Neural crest cell (in vitro differentiated cells): Measurements from ENCODE around the gene CEACAM19. TPM values are rescaled to one million over a fixed set of nuclear protein-coding genes. Genes with fewer than 3 reads are reported as not detected.
A peak's percentile ranks its signal among the peaks of the same experiment; 100 is the strongest.
"Not testable (repeated sequence)": the region's sequence is repeated elsewhere in the genome, so short reads cannot be mapped to it uniquely, and the experiment has no call there.

Experiments used
- DNase-seq: peaks from one replicate; pipeline ENCODE4 v3.0.0; 2021; ENCODE audit warnings: low read depth, mixed read lengths, low spot score
- H3K27ac Mint-ChIP-seq: one replicate; pipeline ENCODE4 v1.8.0; 2021; ENCODE audit warnings: mild to moderate bottlenecking, mixed read lengths; ENCODE audit not compliant: unreplicated experiment
- H3K27me3 Mint-ChIP-seq: 2 replicates; pipeline ENCODE4 v1.8.0; 2021; ENCODE audit warnings: low read depth, mild to moderate bottlenecking, mixed read lengths
- H3K36me3 Mint-ChIP-seq: 2 replicates; pipeline ENCODE4 v1.8.0; 2021; ENCODE audit warnings: low read depth, mild to moderate bottlenecking, mixed read lengths
- H3K4me1 Mint-ChIP-seq: 2 replicates; pipeline ENCODE4 v1.8.0; 2021; ENCODE audit warnings: mixed read lengths
- H3K4me3 Mint-ChIP-seq: one replicate; pipeline ENCODE4 v1.8.0; 2021; ENCODE audit warnings: mild to moderate bottlenecking, mixed read lengths
- H3K9me3 Mint-ChIP-seq: 2 replicates; pipeline ENCODE4 v1.8.0; 2021; ENCODE audit warnings: mixed read lengths
- total RNA-seq: library from RNA; stranded (reverse); gene quantifications from 2 replicates; pipeline ENCODE4 v1.2.1, GENCODE V29; 2021
- TF ChIP-seq, protein P1 (sequence below): fragments of 200-600 bp; sonication (generic); conservative IDR thresholded peaks from 2 replicates; pipeline ENCODE4 v1.5.0; 2021; ENCODE audit warnings: antibody characterized with exemption, mild to moderate bottlenecking

CEACAM19 gene
- total RNA-seq, 1 donor from 2014 or later: 6.1 TPM

DNA sequence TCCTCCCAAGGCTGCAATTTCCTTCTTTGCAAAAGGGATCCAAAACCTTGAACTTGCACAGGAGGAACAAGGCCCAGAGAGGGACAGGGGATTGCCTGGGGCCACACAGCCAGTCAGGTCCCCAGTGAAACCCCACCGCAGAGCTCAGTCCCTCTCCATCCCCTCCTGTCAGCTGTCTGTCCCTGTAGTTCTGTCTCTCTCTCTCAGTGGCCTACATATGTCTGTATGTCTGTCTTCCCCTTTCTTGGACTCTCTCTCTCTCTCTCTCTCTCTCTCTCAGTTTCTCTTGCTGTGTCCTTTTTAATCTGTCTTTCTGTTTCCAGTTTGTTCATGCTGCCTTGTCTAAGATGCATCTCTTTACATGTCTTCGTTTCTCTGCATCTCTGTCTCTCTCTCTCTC is 11.5 kb downstream of the CEACAM19 start:
- DNase-seq: no peak
- Mint-ChIP-seq H3K9me3 (no peaks in the 10 kb centered on the region), H3K36me3 (no peaks in the 10 kb centered on the region)

DNA sequence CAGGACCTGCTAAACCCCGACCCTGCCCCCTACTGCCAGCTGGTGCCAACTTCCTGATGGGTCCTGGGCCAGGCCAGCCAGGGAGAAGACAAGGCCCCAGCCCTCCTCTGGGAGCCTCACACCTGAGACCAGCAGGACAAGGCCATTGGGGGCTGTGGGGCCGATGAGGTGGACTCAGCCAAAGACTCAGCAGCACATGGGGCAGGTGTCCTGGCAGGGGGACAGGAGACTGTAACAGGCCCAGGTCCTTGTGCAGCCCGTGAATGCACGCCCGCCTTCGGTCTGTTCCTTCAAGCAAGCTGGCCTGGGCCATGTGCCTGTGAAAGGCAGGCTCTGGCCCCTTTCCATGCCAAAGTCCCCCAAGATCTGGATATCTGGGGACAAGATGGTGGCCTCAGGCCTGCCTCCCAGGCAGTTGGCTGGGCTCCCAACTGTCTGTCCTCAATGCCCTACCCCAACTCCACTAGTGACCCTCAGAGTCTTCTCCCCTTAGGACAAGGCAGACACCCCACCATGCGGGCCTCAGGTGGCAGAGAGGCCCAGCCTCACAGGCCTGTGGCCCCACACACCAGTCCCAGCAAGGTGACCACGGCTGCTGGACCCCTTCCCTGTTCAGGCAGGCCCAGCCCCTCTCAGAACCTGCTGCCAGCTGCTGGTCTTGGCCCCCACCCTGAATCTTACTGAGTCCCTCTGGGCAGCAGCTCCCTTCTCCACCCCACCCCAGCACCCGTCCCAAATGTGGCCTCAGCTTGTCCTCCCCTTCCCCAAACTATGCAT is 12.3 kb downstream of the CEACAM19 start:
- Mint-ChIP-seq H3K27ac (no peak overlapping the region), H3K27me3 (no peaks in the 10 kb centered on the region), H3K4me3 (no peak overlapping the region), H3K9me3 (no peaks in the 10 kb centered on the region), H3K36me3 (no peaks in the 10 kb centered on the region), H3K4me1 (peaks cover 5% of the 10 kb centered on the region)
- TF ChIP-seq, protein P1, sequence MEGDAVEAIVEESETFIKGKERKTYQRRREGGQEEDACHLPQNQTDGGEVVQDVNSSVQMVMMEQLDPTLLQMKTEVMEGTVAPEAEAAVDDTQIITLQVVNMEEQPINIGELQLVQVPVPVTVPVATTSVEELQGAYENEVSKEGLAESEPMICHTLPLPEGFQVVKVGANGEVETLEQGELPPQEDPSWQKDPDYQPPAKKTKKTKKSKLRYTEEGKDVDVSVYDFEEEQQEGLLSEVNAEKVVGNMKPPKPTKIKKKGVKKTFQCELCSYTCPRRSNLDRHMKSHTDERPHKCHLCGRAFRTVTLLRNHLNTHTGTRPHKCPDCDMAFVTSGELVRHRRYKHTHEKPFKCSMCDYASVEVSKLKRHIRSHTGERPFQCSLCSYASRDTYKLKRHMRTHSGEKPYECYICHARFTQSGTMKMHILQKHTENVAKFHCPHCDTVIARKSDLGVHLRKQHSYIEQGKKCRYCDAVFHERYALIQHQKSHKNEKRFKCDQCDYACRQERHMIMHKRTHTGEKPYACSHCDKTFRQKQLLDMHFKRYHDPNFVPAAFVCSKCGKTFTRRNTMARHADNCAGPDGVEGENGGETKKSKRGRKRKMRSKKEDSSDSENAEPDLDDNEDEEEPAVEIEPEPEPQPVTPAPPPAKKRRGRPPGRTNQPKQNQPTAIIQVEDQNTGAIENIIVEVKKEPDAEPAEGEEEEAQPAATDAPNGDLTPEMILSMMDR: no peak
- no peak for DNase-seq

More for the DNA sequence above, 11.5 kb downstream of the CEACAM19 start:
- no peak overlapping the region for H3K27ac Mint-ChIP-seq
- H3K27me3 Mint-ChIP-seq: no peaks in the 10 kb centered on the region
- peaks cover 5% of the 10 kb centered on the region for H3K4me1 Mint-ChIP-seq
- no peak overlapping the region for H3K4me3 Mint-ChIP-seq
- TF ChIP-seq, protein P1: no peak

DNA sequence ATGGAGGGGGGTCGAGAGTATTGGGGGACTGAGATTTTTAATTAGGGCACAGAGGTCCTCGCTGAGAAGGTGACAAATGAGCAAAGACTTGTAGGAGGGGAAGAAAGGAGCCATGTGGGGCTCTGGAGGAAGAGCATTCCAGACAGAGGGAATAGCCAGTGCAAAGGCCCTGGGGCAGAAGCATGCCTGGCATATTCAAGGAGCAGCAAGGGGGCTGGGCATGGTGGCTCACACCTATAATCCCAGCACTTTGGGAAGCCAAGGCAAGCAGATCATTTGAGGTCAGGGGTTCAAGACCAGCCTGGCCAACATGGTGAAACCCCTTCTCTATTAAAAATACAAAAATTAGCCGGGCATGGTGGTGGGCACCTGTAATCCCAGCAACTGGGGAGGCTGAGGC is 13.1 kb downstream of the CEACAM19 start:
- not testable (repeated sequence) for H3K36me3 Mint-ChIP-seq, H3K9me3 Mint-ChIP-seq, H3K27me3 Mint-ChIP-seq, H3K4me1 Mint-ChIP-seq, H3K4me3 Mint-ChIP-seq, DNase-seq
- peak overlapping the region; percentile 19 for H3K27ac Mint-ChIP-seq

DNA sequence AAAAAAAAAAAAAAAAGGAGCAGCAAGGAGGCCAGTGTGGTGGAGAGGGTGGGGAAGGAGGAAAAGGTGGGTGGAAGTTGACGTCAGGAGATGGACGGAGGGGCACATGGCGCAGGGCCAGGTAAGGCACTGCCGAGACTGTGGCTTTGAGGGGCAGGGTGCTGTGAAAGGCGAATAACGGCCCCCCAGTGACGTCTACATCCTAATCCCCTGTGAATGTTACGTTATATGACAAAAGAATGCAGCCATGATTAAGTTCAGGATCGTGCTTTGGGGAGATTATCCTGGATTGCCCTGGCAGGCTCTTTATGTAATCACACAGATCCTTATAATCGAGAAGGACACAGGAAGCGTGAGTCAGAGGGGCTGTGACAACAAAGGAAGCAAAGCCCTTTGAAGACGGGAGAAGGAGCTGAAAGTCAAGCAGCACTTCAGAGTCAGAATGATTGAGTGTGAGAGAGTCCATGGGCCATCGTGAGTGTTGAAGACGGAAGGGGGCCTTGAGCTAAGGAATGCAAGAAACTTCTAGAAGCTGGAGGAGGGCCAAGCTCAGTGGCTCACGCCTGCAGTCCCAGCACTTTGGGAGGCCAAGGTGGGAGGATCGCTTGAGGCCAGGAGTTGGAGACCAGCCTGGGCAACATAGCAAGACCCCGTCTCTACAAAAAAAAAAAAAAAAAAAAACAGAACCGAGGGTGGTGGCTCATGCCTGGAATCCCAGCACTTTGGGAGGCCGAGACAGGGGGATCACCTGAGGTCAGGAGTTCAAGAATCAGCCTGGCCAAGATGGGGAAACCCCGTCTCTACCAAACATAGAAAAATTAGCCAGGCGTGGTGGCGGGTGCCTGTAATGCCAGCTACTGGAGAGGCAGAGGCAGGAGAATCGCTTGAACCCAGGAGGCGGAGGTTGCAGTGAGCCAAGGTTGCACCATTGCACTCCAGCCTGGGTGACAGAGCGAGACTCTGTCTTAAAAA is 13.9 kb downstream of the CEACAM19 start:
- TF ChIP-seq, protein P1: no peak
- Mint-ChIP-seq H3K4me3 (no peak overlapping the region), H3K27me3 (no peaks in the 10 kb centered on the region), H3K4me1 (peaks cover 5% of the 10 kb centered on the region), H3K9me3 (no peaks in the 10 kb centered on the region), H3K27ac (peak overlapping the region; percentile 78), H3K36me3 (no peaks in the 10 kb centered on the region)
- DNase-seq: no peak

DNA sequence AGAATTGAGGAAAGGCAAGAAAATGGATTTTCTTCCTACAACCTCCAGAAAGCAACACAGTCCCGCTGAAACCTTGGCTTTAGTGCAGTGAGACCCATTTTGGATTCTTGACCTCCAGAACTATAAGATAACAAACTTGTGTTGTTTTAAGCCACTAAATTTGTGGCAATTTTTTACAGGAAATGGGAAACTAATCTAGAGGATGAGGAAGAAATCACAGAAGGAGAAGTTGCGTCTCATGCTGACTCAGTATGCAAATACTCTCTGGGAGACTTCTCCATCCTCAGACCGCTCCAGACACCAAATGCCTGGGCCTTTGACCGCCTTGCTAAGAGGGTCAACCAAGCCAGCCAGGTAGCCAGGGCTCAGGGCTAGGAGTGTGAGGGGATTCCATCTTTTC is 14.6 kb downstream of the CEACAM19 start:
- Mint-ChIP-seq H3K36me3 (no peaks in the 10 kb centered on the region), H3K27me3 (no peaks in the 10 kb centered on the region), H3K9me3 (no peaks in the 10 kb centered on the region), H3K27ac (no peak overlapping the region), H3K4me3 (no peak overlapping the region), H3K4me1 (peaks cover 5% of the 10 kb centered on the region)
- DNase-seq: no peak
- TF ChIP-seq, protein P1: no peak
